A549 (cell line): Measurements from ENCODE around the gene SEC31A.

Source experiments
- RARB ChIP-seq: fragments of 250-450 bp; sonication (Bioruptor Pico); IDR thresholded peaks from 2 replicates; pipeline ENCODE4 v1.8.0; 2021; ENCODE audit warnings: mild to moderate bottlenecking, moderate library complexity
- SMC3 ChIP-seq: fragments of >200 bp; sonication (Bioruptor Twin); formaldehyde crosslinking; IDR thresholded peaks from 3 replicates; pipeline ENCODE4 v1.6.1; 2018; ENCODE audit warnings: inconsistent platforms
- TF ChIP-seq, protein P1 (sequence below): fragments of >200 bp; sonication (Bioruptor Twin); formaldehyde crosslinking; IDR thresholded peaks from 3 replicates; pipeline ENCODE4 v1.5.1; 2016

DNA sequence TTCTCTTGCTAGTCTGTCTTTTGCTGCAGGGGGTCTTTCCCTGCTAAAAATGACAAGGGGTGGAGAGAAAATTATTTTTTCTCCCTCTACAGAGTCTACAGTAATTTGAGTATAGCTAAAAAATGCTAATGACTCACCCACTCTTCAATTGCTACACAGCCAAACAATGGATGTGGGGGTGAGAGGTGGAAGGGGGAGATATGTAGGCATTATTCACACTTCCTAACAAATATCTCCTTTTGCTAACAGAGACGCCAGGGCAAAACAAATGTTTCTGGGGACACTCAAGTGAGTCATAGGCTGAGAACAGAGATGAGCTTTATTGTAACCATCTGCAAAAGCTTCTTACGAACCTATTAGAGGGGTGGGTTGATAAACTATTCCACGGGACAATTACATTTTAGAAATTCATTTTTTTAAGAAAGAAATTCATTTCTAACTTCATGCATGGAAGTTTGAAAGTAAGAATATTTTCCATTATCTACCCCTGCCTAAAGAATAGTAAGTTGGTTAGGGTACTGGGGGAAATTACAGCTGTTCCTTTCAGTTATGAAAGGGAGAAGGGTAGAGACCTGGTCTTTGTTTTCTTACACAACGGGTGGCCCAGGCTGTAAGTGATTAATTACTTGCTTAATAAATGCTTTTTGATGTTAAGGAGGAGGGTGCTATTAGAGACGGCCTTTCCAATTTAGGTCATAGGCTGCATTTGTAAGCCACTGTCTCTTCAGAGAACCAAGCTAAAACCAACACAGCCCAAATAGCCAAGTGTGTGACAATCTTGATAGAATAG is 105.1 kb downstream of the SEC31A start:
- TF ChIP-seq, protein P1, sequence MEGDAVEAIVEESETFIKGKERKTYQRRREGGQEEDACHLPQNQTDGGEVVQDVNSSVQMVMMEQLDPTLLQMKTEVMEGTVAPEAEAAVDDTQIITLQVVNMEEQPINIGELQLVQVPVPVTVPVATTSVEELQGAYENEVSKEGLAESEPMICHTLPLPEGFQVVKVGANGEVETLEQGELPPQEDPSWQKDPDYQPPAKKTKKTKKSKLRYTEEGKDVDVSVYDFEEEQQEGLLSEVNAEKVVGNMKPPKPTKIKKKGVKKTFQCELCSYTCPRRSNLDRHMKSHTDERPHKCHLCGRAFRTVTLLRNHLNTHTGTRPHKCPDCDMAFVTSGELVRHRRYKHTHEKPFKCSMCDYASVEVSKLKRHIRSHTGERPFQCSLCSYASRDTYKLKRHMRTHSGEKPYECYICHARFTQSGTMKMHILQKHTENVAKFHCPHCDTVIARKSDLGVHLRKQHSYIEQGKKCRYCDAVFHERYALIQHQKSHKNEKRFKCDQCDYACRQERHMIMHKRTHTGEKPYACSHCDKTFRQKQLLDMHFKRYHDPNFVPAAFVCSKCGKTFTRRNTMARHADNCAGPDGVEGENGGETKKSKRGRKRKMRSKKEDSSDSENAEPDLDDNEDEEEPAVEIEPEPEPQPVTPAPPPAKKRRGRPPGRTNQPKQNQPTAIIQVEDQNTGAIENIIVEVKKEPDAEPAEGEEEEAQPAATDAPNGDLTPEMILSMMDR: no peak
- TF ChIP-seq SMC3 (no peak), RARB (no peak)
